ENCODE data around the gene TTBK1.

TTBK1 gene

DNA sequence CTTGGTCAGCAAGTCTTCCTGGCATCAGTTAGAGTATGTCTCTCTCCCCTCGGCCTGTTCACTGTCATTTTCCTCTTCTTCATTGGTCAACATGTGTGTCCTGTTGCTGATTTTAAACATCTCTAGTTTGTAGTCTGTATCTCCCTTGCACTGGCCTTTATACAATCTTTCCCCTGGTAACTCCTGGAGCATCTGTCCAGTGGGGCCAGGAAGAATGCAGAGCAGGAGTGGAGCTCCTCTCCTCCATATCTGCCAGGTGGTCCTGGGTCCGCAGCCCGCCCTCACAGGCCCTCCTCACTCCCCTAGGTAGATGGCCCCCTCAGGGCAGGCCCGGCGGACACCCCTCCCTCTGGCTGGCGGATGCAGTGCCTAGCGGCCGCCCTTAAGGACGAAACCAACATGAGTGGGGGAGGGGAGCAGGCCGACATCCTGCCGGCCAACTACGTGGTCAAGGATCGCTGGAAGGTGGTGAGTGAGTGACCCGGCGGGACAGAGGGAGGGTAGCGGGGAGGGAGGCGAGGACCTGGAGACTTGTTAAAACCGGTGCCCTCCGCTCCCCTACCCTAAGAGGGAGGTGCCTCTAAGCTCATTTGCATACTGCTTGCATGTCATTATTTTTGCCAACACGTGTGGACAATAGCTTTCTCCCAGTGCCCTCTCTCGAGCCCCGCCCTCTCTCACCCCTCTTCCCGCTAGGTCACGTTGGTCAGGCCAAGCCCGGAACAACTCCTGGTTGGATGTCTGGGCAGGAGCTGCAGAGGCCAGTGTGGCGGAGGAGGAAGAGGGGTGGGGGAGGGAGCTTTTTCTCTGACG is 3.2 kb downstream of the TTBK1 start:
- H3K9me3 ChIP-seq (ENCODE audit: insufficient read depth, low read depth, low read length), result no peaks in the 10 kb centered on the region
- H3K9ac ChIP-seq (ENCODE audit: low read depth, low read length), result peak overlapping the region; percentile 79; the same call in 1 of the 2 replicates
- peak overlapping the region; percentile 97 for H3K4me3 ChIP-seq (ENCODE audit: low read length)
- peaks cover 65% of the 10 kb centered on the region for H3K27me3 ChIP-seq (ENCODE audit: insufficient read depth, low read length)
- peak overlapping the region; percentile 11 for H3K27ac ChIP-seq (ENCODE audit: low read length)
- H3K4me1 ChIP-seq (ENCODE audit: insufficient read depth, low read length), result no peaks in the 10 kb centered on the region
- no peaks in the 10 kb centered on the region for H3K36me3 ChIP-seq (ENCODE audit: insufficient read depth, low read depth, low read length)

DNA sequence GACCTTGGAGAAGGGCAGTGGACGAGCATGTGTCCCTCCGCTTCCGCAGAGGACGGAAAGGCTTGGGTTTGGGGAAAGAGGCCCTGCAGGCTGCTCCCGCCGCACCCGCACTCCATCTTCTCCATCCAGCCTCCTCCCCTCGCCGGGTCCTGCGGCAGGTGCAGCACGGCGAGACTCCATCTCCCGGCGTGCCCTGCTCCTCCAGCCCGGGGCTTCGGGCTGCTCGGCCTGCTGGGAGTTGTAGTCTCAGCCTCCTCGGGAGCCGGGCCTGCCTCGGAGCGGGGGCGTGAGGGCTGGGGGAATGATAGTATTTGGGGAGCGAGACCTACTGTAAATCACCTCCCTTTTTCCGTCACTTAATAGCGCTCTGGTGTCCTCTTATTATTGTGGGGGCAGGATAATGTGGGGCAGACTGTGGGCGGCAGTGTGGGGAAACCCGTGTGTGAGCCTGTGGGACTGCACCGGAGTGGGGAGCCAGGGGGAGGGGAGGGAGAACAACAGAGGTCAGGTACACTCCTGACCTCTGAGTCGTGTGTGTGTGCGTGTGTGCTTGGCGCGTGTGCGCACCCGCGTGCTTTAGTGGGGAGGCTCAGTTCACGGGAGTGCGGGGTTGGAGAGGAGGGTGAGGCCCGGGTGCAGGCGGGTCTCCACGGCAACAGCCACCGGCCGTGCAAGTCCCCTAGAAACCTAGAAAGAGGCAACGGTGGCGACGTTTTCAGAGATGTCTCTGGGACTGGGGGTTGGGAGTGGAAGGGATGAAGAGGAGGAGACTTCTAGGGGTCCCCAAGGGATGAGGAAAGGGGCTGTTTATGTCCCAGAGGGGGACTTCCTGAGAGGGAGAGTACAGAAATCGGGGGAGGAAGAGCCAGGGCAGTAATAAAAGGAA is 4.1 kb downstream of the TTBK1 start:
- Histone ChIP-seq H3K36me3 (ENCODE audit: insufficient read depth, low read depth, low read length) (no peaks in the 10 kb centered on the region), H3K4me3 (ENCODE audit: low read length) (peak overlapping the region; percentile 97), H3K9ac (ENCODE audit: low read depth, low read length) (peak overlapping the region; percentile 79; the same call in 1 of the 2 replicates), H3K27ac (ENCODE audit: low read length) (no peak overlapping the region), H3K27me3 (ENCODE audit: insufficient read depth, low read length) (peaks cover 57% of the 10 kb centered on the region), H3K9me3 (ENCODE audit: insufficient read depth, low read depth, low read length) (no peaks in the 10 kb centered on the region), H3K4me1 (ENCODE audit: insufficient read depth, low read length) (no peaks in the 10 kb centered on the region)

DNA sequence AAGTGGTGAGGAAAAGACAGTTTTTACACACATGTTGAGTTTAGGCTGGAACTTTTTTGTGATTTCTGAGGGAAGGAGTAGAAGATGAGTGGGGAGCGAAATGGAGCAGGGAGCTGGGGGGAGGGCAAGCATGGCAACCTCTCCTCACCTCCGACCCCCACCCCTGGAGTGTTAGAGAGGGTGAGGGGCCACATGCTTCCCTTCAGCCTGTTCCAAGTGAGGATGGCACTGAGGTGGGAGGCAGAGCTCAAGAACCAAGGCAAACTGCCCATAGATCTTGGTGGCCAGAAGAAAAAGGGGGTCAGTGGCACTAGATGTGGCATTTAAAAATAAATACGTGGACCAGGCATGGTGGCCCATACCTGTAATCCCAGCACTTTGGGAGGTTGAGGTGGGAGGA is 4.8 kb downstream of the TTBK1 start:
- H3K9me3 ChIP-seq (ENCODE audit: insufficient read depth, low read depth, low read length), result no peaks in the 10 kb centered on the region
- H3K4me1 ChIP-seq (ENCODE audit: insufficient read depth, low read length), result no peaks in the 10 kb centered on the region
- peak overlapping the region; percentile 79; the same call in 1 of the 2 replicates for H3K9ac ChIP-seq (ENCODE audit: low read depth, low read length)
- no peak overlapping the region for H3K27ac ChIP-seq (ENCODE audit: low read length)
- H3K27me3 ChIP-seq (ENCODE audit: insufficient read depth, low read length), result peaks cover 49% of the 10 kb centered on the region
- peak overlapping the region; percentile 97 for H3K4me3 ChIP-seq (ENCODE audit: low read length)
- H3K36me3 ChIP-seq (ENCODE audit: insufficient read depth, low read depth, low read length), result no peaks in the 10 kb centered on the region

DNA sequence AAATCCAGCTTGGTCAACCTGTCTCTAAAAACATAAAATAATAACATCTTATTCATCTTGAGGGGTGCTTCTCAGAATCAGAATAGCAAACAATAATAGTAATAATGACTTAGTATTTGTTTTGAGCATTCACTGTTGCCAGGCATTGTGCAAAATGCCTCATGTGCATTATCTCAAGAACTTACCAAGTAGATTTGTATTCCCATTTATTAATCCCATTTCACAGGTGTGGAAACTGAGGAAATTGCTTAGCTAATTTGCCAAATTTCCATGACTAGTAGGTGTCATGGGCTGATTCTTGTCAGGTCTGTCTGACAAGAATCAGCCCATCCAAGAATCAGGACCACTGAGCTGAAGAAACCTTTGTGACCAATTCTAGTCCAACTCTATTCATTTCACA is 5.5 kb downstream of the TTBK1 start:
- H3K27ac ChIP-seq (ENCODE audit: low read length), result no peak overlapping the region
- no peak overlapping the region for H3K4me3 ChIP-seq (ENCODE audit: low read length)
- no peaks in the 10 kb centered on the region for H3K9me3 ChIP-seq (ENCODE audit: insufficient read depth, low read depth, low read length)
- H3K4me1 ChIP-seq (ENCODE audit: insufficient read depth, low read length), result no peaks in the 10 kb centered on the region
- H3K36me3 ChIP-seq (ENCODE audit: insufficient read depth, low read depth, low read length), result no peaks in the 10 kb centered on the region
- H3K9ac ChIP-seq (ENCODE audit: low read depth, low read length), result no peak overlapping the region
- peaks cover 44% of the 10 kb centered on the region for H3K27me3 ChIP-seq (ENCODE audit: insufficient read depth, low read length)

DNA sequence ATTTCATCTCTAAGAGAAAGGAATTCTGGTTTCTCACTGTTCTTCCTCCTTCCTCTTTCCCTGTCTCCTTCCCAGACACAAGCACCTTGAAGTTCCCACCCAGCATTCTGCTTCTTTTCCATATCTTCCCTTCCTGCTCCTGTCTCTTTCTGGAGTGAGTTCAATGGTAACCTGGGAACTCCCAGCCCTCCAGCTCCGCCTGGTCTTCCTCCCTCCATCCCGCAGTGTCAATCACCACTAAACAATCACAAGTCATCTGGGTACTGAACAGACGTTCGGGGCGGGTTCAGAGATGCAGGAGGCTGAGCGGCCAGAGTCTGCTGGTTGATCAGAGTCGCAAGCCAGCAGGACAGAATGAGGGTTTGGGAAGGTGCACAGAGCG is 7.7 kb downstream of the TTBK1 start:
- no peaks in the 10 kb centered on the region for H3K9me3 ChIP-seq (ENCODE audit: insufficient read depth, low read depth, low read length)
- H3K27me3 ChIP-seq (ENCODE audit: insufficient read depth, low read length), result peaks cover 22% of the 10 kb centered on the region
- H3K27ac ChIP-seq (ENCODE audit: low read length), result no peak overlapping the region
- no peaks in the 10 kb centered on the region for H3K4me1 ChIP-seq (ENCODE audit: insufficient read depth, low read length)
- no peaks in the 10 kb centered on the region for H3K36me3 ChIP-seq (ENCODE audit: insufficient read depth, low read depth, low read length)
- no peak overlapping the region for H3K9ac ChIP-seq (ENCODE audit: low read depth, low read length)
- no peak overlapping the region for H3K4me3 ChIP-seq (ENCODE audit: low read length)

DNA sequence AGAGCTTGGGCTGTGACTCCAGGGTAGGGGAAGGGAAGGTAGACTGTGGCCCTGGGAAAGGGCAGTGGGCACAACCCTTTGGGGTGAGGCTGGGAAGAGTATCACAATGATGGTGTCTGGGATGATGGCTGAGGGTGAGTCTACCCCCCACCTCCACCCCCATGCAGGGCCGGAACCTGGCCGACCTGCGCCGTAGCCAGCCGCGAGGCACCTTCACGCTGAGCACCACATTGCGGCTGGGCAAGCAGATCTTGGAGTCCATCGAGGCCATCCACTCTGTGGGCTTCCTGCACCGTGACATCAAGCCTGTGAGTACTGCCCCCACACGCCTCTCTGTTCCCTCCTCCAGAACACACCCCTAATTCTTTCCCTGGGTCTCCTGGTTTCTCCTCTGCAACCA is 10.1 kb downstream of the TTBK1 start:
- no peak overlapping the region for H3K27ac ChIP-seq (ENCODE audit: low read length)
- no peak overlapping the region for H3K9ac ChIP-seq (ENCODE audit: low read depth, low read length)
- no peaks in the 10 kb centered on the region for H3K9me3 ChIP-seq (ENCODE audit: insufficient read depth, low read depth, low read length)
- peaks cover 12% of the 10 kb centered on the region for H3K27me3 ChIP-seq (ENCODE audit: insufficient read depth, low read length)
- H3K4me3 ChIP-seq (ENCODE audit: low read length), result no peak overlapping the region
- H3K36me3 ChIP-seq (ENCODE audit: insufficient read depth, low read depth, low read length), result no peaks in the 10 kb centered on the region
- H3K4me1 ChIP-seq (ENCODE audit: insufficient read depth, low read length), result no peaks in the 10 kb centered on the region

DNA sequence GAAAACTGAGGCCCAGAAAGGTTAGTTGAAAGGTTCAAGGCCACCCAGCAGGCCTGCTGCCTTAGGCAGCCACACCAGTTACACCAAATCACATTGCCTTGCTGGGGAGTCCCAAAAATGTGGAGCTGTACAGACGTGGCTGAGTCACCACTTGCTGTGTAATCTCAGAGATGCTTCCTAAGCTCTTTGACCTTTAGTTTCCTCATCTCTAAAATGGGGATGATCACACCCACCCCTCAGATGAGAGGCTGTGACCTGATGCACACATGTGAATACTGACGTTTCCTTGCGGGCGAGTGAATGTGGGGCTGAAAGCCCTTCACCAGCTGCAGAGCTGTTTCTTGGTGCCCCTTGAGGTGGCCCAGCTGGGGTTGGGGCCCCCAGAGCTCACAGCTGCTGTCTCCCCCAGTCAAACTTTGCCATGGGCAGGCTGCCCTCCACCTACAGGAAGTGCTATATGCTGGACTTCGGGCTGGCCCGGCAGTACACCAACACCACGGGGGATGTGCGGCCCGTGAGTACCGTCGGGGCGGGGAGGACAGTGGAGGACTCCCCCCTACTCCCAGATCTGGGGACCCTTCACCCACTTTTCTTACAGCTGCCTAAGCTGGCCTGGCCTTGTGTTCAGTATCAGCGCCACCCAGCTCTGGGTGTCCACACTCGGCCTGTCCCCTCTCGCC is 11.0 kb downstream of the TTBK1 start:
- Histone ChIP-seq H3K4me1 (ENCODE audit: insufficient read depth, low read length) (no peaks in the 10 kb centered on the region), H3K36me3 (ENCODE audit: insufficient read depth, low read depth, low read length) (no peaks in the 10 kb centered on the region), H3K27ac (ENCODE audit: low read length) (no peak overlapping the region), H3K9ac (ENCODE audit: low read depth, low read length) (no peak overlapping the region), H3K27me3 (ENCODE audit: insufficient read depth, low read length) (peaks cover 5% of the 10 kb centered on the region; the same call in 1 of the 2 replicates), H3K9me3 (ENCODE audit: insufficient read depth, low read depth, low read length) (no peaks in the 10 kb centered on the region), H3K4me3 (ENCODE audit: low read length) (no peak overlapping the region)

DNA sequence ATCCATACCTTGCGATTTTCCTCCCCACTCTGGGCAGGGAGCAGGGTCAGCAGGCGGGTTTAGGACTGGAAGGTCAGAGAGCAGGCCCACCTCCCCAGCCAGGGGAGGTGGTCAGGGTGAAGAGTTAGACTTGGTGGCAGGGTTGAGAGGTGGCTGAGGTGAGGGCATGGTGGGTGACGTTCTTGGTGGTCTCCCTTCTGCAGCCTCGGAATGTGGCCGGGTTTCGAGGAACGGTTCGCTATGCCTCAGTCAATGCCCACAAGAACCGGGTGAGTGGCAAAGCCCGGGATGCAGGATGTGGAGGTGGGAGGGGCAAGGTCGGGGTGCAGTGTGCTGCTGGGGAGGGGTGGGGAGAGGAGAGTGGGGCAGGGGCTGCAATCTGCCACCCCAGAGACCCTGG is 11.6 kb downstream of the TTBK1 start:
- Histone ChIP-seq H3K36me3 (ENCODE audit: insufficient read depth, low read depth, low read length) (no peaks in the 10 kb centered on the region), H3K27ac (ENCODE audit: low read length) (no peak overlapping the region), H3K4me3 (ENCODE audit: low read length) (no peak overlapping the region), H3K9ac (ENCODE audit: low read depth, low read length) (no peak overlapping the region), H3K4me1 (ENCODE audit: insufficient read depth, low read length) (no peaks in the 10 kb centered on the region), H3K9me3 (ENCODE audit: insufficient read depth, low read depth, low read length) (no peaks in the 10 kb centered on the region), H3K27me3 (ENCODE audit: insufficient read depth, low read length) (peaks cover 5% of the 10 kb centered on the region; the same call in 1 of the 2 replicates)

DNA sequence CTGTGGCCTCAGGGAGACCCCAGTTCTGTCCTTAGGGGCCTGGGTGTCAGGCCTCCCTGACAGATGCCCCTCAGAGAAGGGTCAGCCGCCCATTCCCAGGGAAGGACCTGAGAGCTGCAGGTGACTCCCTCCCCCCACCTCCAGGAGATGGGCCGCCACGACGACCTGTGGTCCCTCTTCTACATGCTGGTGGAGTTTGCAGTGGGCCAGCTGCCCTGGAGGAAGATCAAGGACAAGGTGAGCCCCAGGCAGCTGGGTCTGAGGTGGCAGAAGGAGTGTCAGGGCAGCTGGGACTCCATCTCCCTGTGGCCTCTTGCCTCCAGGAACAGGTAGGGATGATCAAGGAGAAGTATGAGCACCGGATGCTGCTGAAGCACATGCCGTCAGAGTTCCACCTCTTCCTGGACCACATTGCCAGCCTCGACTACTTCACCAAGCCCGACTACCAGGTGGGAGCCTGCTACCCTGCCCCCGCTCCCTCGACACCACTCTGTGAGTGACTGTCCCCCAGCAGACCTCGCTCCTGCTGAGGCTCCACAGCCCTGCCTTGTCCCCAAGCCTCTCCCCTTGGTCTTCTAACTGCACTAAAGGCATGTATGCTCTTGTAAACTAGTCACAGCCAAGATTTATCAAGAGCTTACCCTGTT is 12.2 kb downstream of the TTBK1 start:
- no peak overlapping the region for H3K9ac ChIP-seq (ENCODE audit: low read depth, low read length)
- no peaks in the 10 kb centered on the region for H3K36me3 ChIP-seq (ENCODE audit: insufficient read depth, low read depth, low read length)
- no peak overlapping the region for H3K4me3 ChIP-seq (ENCODE audit: low read length)
- no peaks in the 10 kb centered on the region for H3K4me1 ChIP-seq (ENCODE audit: insufficient read depth, low read length)
- H3K9me3 ChIP-seq (ENCODE audit: insufficient read depth, low read depth, low read length), result no peaks in the 10 kb centered on the region
- peaks cover 5% of the 10 kb centered on the region; the same call in 1 of the 2 replicates for H3K27me3 ChIP-seq (ENCODE audit: insufficient read depth, low read length)
- H3K27ac ChIP-seq (ENCODE audit: low read length), result no peak overlapping the region

DNA sequence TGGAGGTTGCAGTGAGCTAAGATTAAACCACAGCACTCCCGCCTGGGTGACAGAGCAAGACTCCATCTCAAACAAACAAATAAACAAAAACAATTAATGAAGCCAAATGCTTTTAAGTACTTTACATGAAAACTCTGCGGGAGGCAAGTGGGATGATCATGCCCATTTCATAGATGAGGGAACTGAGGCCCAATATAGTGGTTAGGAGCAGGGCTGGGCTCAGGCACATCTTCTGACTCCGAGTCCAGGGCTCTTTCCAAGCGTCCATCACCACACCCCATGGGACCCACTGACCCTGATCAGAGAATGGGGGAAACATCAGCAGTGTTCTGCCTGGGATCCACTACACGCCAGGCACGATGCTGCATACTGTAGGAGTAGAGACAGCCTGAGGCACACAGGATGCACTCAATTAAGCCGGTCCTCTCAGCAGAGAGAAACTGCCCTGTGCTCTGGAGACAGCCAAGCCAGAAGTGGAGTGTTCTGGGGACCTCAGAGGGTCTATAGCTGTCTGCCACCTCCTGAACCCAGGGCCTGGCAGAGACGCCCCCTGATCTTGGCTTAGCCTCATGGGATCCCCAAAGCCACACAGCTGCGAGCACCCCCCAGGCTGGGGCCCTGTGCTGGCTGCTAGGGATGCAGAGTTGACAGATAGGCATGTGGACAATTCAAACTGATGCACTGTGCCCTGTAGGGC is 13.5 kb downstream of the TTBK1 start:
- H3K36me3 ChIP-seq (ENCODE audit: insufficient read depth, low read depth, low read length), result no peaks in the 10 kb centered on the region
- no peak overlapping the region for H3K27ac ChIP-seq (ENCODE audit: low read length)
- H3K9ac ChIP-seq (ENCODE audit: low read depth, low read length), result no peak overlapping the region
- H3K9me3 ChIP-seq (ENCODE audit: insufficient read depth, low read depth, low read length), result no peaks in the 10 kb centered on the region
- H3K4me3 ChIP-seq (ENCODE audit: low read length), result no peak overlapping the region
- no peaks in the 10 kb centered on the region; the same call in 1 of the 2 replicates for H3K27me3 ChIP-seq (ENCODE audit: insufficient read depth, low read length)
- H3K4me1 ChIP-seq (ENCODE audit: insufficient read depth, low read length), result no peaks in the 10 kb centered on the region

Data from iPS-20b (cell line).